Bladder microvascular endothelial cell (primary cell): Measurements from ENCODE around the gene OR13A1. TPM values are rescaled to one million over a fixed set of nuclear protein-coding genes. Genes with fewer than 3 reads are reported as not detected.

ENCODE experiments used
- total RNA-seq: library from RNA; depleted of rRNA; stranded (reverse); fragments of >200 nt; gene quantifications from 2 replicates; pipeline ENCODE4 v1.2.3, GENCODE V29; 2014

The OR13A1 gene, protein sequence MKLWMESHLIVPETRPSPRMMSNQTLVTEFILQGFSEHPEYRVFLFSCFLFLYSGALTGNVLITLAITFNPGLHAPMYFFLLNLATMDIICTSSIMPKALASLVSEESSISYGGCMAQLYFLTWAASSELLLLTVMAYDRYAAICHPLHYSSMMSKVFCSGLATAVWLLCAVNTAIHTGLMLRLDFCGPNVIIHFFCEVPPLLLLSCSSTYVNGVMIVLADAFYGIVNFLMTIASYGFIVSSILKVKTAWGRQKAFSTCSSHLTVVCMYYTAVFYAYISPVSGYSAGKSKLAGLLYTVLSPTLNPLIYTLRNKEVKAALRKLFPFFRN
- not detected in 2 replicates for total RNA-seq

DNA sequence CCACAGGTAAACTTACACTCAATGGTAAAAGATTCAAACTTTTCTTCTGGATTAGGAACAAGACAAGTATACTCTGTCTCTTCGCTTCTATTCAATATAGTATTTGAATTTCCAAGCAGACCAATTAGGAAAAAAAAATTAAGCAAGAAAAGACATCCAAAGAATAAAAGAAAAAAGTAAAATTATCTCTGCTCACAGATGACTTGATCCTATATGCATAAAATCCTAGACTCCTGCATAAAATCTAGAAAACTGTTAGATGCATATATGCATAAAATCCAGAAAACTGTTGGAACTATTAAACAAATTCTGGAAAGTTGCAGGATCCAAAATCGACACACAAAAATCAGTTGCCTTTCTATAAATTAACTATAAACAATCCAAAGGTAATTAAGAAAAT lies at the start of gene OR13A1:
Gene OR13A1, minus strand, starts transcription at position 101 of the 400 bp plus-strand sequence. CDS start 11,186 bp downstream, outside the sequence.

Other genes starting within 250 kb of the OR13A1 start
- gene ALOX5, start 58.6 kb upstream of the OR13A1 start, total RNA-seq, result 0.13 TPM in 1 of 2 replicates, not detected in the other